ENCODE data around the gene FBRSL1.

GRCh38 chr12:132529906-132530305 lies 40.0 kb downstream of the FBRSL1 start:
- TF ChIP-seq CTCF (conservative IDR thresholded peaks at IDR 0.05; ENCODE audit: low read depth, low read length) (no peak), EZH2 (IDR thresholded peaks at IDR 0.05; ENCODE audit: borderline replicate concordance, low read depth, low read length, poor library complexity, severe bottlenecking) (no peak)
